Measurements from ENCODE around the gene CANT1.

GRCh38 chr17:78969865-78970264, 39.7 kb downstream of the CANT1 start:
- TF ChIP-seq EZH2 (IDR thresholded peaks at IDR 0.05; ENCODE audit: low read depth) (no peak), CTCF (conservative IDR thresholded peaks at IDR 0.05) (no peak)

Data from PC-9 (cell line).